Measurements from ENCODE around the gene PTPRG. TPM values are rescaled to one million over a fixed set of nuclear protein-coding genes. Genes with fewer than 3 reads are reported as not detected.

The PTPRG gene
- total and polyA plus RNA-seq, 11 donors: 8.0 to 48.5 (median 35.4) TPM

DNA sequence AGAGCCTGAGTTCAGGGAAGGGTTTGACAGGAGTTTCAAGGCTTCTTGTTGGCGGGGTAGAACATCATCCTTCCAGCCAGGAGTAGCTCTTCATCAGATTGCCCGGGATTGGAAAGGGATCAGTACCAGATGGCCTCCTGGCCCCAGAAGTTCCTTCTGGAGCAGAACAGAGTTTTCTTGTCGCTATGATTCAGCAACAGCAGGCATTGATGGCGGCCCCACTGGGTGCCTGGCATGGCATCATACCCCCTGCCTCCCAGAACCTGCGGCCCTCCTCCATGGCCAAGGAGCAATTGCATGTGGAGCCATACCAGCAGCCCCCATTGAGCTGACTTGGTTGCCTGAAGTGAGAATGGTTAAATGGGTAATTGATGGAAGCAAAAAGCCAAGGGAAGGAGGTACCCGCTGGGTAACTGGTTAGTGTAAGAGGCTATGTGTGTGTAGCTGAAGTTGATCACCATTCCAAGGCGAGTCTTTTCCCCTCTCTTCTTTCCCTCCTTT, 305.6 kb downstream of the PTPRG start:
- no peak overlapping the region for H3K27ac ChIP-seq
- TF ChIP-seq POLR2A (IDR thresholded peaks at IDR 0.05): no peak
- TF ChIP-seq, protein P1, sequence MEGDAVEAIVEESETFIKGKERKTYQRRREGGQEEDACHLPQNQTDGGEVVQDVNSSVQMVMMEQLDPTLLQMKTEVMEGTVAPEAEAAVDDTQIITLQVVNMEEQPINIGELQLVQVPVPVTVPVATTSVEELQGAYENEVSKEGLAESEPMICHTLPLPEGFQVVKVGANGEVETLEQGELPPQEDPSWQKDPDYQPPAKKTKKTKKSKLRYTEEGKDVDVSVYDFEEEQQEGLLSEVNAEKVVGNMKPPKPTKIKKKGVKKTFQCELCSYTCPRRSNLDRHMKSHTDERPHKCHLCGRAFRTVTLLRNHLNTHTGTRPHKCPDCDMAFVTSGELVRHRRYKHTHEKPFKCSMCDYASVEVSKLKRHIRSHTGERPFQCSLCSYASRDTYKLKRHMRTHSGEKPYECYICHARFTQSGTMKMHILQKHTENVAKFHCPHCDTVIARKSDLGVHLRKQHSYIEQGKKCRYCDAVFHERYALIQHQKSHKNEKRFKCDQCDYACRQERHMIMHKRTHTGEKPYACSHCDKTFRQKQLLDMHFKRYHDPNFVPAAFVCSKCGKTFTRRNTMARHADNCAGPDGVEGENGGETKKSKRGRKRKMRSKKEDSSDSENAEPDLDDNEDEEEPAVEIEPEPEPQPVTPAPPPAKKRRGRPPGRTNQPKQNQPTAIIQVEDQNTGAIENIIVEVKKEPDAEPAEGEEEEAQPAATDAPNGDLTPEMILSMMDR (IDR thresholded peaks at IDR 0.05): no peak
- H3K4me3 ChIP-seq: no peak overlapping the region
- WGBS, 4 donors: 97 to 99% (median 98%) methylated on average over 5 to 7 of the region's 7 CpGs
- DNase-seq: no peak
- H3K4me1 ChIP-seq: peaks cover 0 to 52% (median 26%) of the 10 kb centered on the region in 12 donors
- H3K36me3 ChIP-seq: no peaks in the 10 kb centered on the region
- H3K27me3 ChIP-seq: no peaks in the 10 kb centered on the region
- intact Hi-C loops (cut with DNase I): loop anchor here in 5 of 10 donors (5.0 to 10.0 kb wide), 4 partner anchors 40 to 258 kb away; no protein-coding TSS in a partner anchor
- H3K9me3 ChIP-seq: no peaks in the 10 kb centered on the region
- no peak for ATAC-seq

DNA sequence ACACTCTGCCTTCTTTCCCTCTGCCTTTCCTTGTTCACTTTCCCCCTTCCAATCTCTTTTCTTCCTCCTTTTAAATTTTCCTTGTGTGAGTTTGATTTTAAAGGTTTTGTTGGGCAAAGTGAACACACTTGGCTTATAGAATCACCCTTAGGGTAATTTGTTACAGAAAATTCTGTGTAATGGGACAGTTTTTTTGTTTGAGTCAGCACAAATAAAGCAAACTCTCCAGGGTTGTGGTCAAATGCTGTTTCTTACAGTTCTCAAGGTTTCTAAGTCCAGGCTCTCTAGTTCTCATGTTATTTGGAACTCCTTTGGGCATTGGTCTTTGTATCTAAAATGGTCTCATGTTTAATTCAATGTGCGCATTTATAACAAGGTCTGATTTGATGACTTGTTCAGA, 307.1 kb downstream of the PTPRG start:
- ATAC-seq (no peak), DNase-seq (no peak)
- no peak for TF ChIP-seq POLR2A (IDR thresholded peaks at IDR 0.05)
- TF ChIP-seq, protein P1 (IDR thresholded peaks at IDR 0.05): no peak
- intact Hi-C loops (cut with DNase I): loop anchor here in 5 of 10 donors (5.0 to 10.0 kb wide), 4 partner anchors 39 to 256 kb away; no protein-coding TSS in a partner anchor
- Histone ChIP-seq H3K4me1 (peaks cover 0 to 48% (median 25%) of the 10 kb centered on the region in 12 donors), H3K4me3 (no peak overlapping the region), H3K9me3 (no peaks in the 10 kb centered on the region), H3K27ac (no peak overlapping the region), H3K36me3 (no peaks in the 10 kb centered on the region), H3K27me3 (no peaks in the 10 kb centered on the region)
- 83 to 93% (median 90%) methylated on average over 1 of the region's 1 CpG for WGBS, 4 donors

DNA sequence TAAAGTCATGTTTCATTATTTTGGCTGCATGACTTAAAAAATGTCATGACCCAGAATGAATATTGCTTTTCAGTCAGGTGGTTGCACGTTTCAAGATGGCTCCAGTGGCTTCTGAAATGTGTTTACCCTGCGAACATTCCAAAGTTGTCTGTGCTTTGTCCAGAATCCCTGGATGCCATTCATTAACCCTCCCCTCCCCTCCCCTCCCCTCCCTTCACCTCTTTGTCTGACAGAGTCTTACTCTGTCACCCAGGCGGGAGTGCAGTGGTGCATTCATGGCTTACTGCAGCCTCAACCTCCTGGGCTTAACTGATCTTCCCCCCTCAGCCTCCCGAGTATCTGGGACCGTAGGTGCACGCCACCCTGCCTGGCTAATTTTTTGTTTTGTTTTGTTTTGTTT, 308.0 kb downstream of the PTPRG start:
- ATAC-seq (no peak), DNase-seq (no peak)
- no peaks in the 10 kb centered on the region for H3K9me3 ChIP-seq
- intact Hi-C loops (cut with DNase I): loop anchor here in 5 of 10 donors (5.0 to 10.0 kb wide), 4 partner anchors 38 to 255 kb away; no protein-coding TSS in a partner anchor
- no peaks in the 10 kb centered on the region for H3K36me3 ChIP-seq
- H3K27ac ChIP-seq: no peak overlapping the region
- peaks cover 0 to 54% (median 28%) of the 10 kb centered on the region in 12 donors for H3K4me1 ChIP-seq
- 84 to 85% (median 85%) methylated on average over 6 of the region's 6 CpGs for WGBS, 4 donors
- TF ChIP-seq POLR2A (IDR thresholded peaks at IDR 0.05): no peak
- TF ChIP-seq, protein P1 (IDR thresholded peaks at IDR 0.05): no peak
- H3K27me3 ChIP-seq: no peaks in the 10 kb centered on the region
- H3K4me3 ChIP-seq: no peak overlapping the region

DNA sequence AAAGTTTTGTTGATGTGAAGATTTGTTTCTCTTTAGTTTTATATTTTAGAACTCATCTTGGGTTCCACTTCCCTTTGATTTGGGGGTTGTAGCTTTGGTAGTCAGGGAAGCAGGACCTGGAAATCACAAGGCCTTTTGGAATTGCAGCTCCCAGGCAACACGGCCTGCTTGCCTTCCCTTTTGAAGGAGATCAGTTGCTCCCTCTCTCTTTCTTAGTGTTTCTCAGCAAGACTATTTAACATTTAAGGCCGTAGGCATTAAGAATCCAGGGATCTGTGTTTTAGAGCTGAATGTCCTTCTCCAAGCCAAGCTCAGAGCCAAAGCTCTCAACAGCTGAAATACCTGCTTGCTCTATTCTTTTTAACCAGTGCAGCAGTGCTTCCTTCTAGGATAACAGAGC, 310.3 kb downstream of the PTPRG start:
- TF ChIP-seq, protein P1 (IDR thresholded peaks at IDR 0.05): no peak
- no peak for TF ChIP-seq POLR2A (IDR thresholded peaks at IDR 0.05)
- ATAC-seq (no peak), DNase-seq (no peak)
- Histone ChIP-seq H3K9me3 (no peaks in the 10 kb centered on the region), H3K27ac (peak overlapping the region in 2 of 12 donors; percentile 11 to 16), H3K27me3 (no peaks in the 10 kb centered on the region), H3K36me3 (no peaks in the 10 kb centered on the region), H3K4me1 (peaks cover 0 to 59% (median 38%) of the 10 kb centered on the region in 12 donors), H3K4me3 (no peak overlapping the region)
- WGBS, 4 donors: 65 to 85% (median 73%) methylated on average over 2 of the region's 2 CpGs
- intact Hi-C loops (cut with DNase I): no loop called here
